ENCODE data around the gene TACR2. TPM values are rescaled to one million over a fixed set of nuclear protein-coding genes. Genes with fewer than 3 reads are reported as not detected.

The TACR2 gene
- 0.05 TPM in 1 of 2 replicates, not detected in the other for total RNA-seq

DNA sequence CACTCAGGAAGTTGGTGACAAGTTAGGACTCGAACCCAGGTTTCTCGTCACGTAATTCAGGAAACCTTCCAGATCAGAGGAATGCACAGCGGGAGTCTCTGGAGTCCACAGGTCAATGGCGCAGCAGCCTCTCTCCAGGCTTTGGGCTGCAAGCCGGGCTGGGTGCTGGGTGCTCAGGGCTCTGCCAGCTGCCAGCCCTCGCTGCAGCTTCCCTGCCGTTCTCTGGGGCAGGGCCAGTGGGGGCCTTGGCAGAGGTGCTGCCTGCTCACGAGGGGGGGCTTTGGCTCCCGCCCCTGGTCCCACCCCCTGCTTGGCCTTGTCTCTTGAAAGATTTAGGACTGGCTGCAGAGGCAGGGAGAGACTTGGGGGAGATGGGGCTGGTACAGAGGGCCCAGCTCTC, at the start of gene TACR2:
TACR2 (minus strand) TSS at position 224 of the 400 bp plus-strand sequence. CDS start 595 bp downstream, outside the sequence.
- no peak for DNase-seq (ENCODE audit: low read depth)

DNA sequence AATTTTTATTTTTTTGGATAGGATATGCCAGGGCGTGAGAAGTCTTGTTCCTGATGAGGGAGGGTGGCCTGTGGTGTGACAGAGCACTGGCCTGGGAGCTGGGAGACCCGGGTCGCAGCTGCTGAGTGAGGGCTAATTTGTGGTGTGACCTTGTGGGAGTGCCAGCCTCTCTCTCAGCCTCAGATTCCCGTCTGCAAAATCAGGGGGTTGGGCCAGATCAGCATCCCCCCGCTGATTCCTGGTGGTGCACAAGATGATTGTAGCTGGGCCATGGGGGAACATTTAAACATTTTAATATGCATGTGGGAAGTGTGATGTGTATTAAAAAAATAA, 49.4 kb upstream of the TACR2 start:
- DNase-seq (ENCODE audit: low read depth): no peak

DNA sequence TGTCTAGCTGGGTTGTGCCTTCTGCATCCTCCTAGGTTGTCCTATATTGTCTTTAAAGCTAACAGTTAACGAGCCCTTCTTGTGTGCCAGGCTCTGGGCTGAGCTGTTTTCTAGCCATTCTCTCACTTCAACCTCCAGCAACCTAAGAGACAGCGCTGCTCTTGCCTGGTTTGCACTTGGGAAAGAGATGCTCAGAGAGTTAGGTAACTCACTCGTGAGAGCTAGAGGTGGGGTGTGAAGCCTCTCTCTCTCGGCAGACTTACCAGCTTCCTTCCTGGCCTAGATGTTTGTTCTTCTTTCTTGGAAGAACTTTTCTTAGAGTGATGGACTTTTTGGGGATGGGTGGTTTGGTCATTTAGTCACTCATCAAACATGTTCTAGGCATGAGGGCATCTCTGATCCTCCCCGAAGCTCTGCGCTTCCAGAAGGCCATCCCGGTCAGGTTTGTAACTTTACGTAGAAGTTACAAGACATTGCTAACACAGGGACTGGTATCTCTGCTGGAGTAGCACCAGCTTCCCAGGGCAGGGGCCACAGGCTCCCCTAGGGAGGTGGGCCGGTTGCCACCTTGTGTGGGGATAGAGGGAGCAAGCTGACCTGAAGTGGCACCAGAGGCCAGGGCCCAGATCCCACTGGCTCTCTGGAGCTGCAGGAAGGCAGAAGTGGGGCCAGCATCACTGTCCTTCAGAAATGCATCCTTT, 48.9 kb upstream of the TACR2 start:
- DNase-seq (ENCODE audit: low read depth): no peak

DNA sequence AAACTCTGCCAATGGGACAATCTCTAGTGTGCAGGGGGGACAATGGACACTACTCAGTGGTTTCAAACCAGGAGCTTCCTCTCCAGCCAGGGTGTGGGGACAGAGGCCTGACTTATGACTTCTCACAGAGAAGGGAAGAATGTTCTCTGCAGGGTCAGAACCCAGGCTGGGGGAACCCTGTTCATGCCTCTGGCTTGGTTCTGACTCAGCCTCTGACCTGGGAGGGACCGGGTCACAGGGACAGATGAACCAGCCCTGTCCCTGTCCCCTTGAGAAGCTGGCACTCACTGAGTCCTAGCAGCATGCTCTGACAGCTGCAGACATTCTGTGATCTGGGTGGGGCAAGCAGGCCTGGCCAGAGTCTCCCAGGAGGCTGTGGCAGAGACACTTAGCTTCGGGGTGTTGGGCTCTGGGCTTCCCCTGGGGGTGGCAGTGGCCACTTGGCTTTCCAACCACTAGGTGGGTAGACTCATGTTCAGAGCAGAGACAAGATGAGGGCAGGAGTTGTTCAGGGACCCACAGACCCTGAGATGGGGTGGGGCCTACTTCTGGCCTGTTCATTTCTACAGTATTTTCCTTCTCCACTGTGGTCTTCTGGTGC, 48.2 kb upstream of the TACR2 start:
- no peak for DNase-seq (ENCODE audit: low read depth)

DNA sequence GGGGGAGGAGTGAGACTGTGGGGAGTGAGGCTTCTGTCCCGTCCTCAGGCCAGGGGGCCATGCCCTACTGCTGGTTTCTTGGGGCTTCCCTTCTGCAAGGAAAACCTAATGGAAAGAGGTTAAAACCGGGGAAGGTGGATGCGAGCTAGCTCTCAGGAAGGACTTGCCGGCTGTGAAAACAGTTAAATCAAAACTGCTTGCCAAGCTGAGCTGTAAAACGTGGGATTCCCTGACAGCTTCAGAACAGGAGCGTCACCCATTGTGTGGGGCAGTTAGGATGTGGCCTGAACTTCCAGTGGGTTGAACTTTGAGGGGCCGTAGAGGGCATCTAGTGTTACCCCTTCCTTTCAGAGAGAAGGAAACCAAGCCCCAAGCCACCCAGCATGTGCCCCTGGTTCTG, 47.7 kb upstream of the TACR2 start:
- no peak for DNase-seq (ENCODE audit: low read depth)

DNA sequence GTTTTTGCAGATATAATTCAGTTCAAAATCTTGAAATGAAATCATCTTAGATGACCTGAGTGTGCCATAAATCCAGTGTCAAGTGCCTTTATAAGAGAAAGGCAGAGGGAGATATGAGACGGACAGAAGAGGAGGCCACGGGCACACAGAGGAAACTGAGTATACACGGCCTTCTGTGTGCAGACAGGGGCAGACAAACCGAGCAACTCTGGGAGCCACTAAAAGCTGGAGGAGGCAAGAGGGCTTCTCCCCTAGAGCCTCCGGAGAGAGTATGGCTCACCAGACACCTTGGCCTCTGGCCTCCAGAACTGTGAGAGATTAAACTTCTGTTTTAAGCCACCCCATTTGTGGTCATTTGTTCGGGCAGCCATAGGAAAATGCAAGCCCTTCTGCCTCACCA, 47.2 kb upstream of the TACR2 start:
- no peak for DNase-seq (ENCODE audit: low read depth)

DNA sequence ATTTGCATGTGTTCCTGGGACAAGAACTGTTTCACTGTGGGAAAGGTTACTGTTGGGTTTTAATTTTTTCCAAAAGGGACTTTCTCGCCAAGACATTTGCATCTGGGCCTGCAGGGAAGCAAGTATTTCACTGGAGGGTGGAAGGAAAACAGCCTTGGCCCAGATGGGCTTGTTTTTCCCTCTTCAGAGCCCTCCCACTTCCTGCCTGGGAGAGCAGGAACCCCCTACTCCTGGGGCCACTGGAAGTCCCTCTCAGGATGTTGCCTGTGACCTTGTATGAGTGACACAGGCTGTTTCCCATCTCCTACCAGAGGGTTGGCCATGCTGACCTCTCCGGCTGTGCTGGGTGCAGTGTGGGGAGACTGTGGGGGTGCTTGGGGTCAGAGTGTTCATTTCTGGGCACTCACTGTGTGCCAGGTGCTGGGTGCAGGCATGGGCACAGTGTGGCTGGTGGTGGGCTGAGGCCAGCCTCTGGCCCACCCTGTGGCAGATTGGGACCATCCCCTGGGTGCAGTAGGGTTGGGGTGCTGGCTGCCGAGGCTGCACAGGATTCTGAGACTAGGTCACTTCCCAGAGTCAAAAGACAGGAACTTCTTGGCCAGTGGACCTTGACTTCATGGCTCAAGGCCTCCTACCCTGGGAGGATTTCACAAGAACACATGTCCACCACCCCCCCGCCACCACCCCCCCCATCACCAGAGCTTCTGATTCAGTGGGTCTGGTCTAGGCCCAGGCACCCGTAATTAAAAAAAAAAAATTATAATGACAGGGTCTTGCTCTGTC, 44.7 kb upstream of the TACR2 start:
- peak; percentile 75 for DNase-seq (ENCODE audit: low read depth)

DNA sequence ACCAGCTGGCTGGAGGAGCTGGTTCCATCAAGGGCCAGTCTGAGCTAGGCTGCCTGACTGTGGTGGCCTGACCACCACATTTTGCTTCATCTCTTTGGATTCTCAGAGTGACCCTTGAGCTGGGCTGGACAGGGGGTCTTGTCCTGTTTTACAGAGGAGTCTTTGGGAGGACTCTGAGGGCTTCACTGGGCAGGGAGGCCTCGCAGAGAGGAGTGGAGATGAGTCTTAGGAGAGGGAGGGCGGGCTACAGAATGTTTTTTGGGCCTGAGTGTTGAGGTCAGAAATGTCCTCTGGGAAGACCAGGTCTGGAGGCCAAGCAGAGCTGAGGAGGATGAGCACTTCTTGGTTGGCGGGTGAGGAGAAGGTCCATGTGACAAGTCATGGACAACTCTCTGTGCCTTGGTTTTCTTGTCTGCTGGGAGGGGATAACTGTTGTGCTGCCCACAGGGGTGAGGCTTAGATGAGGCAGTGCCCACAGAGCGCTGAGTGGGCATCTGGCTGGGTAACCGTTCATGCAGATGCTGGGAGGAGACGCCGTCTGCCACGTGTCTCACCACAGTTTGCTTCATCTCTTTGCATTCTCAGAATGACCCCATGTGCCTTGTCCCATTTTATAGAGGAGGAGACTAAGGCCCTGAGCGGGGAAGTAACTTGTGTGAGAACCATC, 44.0 kb upstream of the TACR2 start:
- DNase-seq (ENCODE audit: low read depth): no peak

DNA sequence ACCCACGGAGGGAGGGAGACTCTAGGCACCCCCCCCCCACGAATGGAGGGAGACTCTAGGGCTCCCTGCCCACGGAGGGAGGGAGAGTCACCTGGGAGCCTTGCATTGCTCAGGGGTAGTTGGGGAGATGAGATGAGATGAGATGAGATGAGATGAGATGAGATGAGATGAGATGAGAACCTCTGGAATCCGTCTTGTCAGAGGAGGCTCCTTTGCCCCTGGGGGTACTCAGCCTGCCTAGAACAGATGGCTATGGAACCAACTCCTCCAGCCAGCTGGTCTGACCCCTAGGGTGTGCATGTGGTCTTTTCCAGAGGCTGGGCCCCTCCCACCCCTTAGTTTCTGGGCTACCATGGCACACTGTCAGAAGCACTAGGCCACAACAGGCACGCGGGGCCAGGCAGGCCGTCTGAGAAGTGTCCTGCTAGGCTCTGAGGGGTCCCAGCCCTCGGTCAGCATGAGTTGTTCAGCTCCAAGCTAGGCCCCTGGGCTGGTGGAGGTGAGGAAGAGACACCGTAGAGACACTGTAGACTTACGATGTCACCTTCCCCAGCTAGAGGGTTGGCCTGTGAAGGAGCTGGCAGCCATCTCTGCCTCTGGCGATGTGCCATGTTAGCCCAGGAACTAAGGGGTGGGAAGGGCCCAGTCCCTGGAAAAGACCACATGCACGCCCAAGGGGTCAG, 43.3 kb upstream of the TACR2 start:
- DNase-seq (ENCODE audit: low read depth): no peak

DNA sequence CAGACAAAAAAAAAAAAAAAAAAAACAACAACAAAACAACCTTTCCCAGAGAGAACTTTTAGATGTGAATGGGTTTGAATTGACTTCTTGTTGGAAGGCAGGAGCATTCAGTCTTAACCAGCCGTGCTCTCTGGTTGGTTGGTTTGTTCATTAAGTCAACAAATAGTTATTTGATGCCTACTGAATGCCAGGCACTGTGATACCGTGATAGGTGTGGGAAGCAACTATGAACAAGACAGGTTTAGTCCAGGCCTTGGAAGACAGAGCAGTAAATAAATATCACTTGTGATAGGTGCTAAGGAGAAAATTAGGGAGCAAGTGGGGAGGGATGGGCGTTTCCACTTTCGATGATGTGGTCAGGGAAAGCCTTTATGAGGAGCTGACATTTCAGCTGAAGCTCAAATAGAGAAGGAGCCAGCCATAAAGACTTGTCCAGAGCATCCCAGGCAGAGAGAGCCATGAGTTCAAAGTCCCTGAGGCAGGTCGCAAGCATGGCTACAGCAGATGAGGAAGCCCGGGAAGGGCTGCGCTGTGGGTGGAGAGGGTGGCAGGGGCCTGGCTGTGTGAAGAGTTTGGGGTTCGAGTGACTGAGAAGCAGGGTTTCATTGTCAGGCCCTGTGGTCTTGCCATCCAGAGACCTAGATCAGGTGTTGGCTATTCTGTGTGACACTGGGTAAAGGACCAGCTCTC, 42.5 kb upstream of the TACR2 start:
- DNase-seq (ENCODE audit: low read depth): no peak

DNA sequence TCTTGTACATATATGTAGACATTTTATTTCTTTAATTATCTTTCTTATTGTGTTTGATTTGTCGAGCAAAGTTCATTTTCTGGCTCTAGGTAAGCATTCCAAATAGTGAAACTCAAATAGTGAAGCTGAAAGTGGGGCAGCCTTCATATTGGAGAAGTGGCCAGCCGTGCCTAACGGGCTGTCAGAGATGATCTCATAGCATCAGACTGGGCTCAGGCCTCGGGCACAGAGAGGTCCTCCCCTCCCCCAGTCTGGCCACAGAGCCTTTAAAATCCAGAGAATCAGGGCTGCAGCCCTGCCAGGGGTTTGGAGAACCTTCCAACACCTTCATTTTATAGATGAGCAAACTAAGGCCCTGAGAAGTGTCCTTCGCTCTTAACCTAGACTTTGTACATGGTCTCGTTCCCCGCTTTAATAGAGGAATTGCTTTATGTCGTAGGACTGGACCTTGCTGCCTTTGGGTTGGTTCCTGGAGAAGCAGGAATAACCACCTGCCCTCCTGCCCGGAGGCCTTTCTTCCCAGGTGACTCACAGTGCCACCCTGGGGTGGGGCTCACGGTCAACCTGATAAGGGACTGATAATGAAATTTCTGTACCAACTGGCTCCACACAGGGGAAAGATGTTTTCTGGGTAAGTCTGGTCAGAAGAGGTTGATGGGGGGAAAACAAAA, 41.8 kb upstream of the TACR2 start:
- peak; percentile 54 for DNase-seq (ENCODE audit: low read depth)

DNA sequence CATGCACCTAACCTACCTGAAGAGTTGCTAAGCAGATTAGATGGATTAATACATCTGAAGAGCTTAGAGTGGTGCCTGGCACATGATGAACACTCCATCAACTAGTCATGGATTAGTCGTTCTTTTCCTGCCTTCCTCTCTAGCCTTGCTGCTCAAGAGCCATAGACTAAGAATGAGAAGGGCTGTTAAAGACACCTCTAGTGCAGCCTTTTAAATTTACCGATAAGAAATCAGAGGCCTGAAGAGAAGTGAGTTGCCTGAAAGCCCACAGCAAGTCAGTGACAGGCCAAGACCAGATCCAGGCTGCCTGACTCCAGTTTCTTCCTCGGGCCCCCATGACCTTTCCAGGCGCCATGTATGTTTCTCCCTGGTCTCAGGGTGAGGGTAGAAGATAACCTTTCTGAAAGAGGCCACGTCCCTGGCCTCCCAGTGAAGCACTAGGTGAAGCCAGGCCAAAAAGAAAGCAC, 41.1 kb upstream of the TACR2 start:
- DNase-seq (ENCODE audit: low read depth): no peak

DNA sequence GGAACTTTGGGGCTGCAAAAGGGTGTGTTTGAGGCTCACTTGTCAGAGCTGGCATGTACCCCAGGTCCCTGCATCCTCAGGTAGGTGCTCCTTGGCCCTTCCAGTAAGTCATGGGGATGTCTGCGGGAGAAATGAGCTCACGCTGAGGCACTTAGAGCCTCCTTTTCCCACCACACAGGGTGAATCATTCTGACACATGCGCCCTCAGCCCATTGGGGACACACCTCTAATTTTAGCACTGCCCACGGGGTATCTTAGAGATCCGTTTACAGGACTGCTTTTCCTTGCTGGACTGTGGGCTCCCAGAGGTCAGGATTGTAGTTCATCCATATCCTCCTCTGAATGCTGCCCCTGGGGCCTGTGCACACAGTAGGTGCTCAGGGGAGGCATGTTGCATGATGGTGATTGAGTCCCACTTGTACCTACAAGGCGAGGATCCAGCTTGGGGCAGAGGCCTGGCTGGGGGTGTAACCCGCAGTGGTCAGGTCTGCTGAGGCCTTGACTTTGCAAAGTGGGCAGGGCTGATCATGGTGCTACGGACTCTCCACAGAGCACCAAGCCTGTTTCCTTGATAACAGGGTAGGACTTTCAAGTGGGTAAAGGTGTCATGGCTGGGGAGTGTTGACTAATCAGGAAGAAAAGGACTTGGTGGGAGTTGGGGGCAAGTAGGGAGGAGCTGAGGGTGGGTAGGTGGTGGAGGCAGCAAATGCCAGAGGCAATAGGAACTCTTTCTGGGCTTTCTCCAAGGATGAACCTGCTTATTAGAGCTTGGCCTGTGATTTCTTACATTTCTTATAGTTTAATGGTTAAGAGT, 40.4 kb upstream of the TACR2 start:
- no peak for DNase-seq (ENCODE audit: low read depth)

DNA sequence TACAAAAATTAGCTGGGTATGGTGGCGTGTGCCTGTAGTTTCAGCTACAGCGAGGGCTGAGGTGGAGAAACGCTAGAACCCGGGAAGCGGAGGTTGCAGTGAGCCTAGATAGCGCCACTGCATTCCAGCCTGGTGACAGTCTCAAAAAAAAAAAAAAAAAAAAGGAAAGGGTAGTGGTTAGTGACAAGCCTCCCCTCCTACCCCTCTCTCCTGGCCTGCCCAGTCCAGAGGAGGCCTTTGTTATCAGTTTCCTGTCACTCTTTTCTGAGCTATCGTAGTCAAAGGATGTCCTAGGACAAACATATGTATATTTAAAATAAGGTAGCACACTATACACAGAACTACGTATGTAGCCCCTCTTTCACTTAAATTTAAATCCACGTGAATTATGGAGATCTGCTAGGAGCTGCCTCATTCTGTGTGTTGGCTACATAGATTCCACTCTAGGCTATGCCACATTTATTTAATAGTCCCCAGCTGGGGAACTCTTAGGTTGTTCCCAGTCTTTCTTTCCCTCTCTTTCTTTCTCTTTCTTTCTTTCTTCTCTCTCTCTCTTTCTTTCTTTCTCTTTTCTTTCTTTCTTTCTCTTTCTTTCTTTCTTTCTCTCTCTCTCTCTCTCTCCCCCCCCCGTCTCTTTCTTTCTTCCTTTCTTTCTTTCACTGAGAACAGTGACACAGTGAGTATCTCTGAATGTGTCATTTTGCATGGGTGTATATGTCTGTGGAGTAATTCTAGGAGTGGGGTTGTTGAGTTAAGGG, 38.5 kb upstream of the TACR2 start:
- no peak for DNase-seq (ENCODE audit: low read depth)

DNA sequence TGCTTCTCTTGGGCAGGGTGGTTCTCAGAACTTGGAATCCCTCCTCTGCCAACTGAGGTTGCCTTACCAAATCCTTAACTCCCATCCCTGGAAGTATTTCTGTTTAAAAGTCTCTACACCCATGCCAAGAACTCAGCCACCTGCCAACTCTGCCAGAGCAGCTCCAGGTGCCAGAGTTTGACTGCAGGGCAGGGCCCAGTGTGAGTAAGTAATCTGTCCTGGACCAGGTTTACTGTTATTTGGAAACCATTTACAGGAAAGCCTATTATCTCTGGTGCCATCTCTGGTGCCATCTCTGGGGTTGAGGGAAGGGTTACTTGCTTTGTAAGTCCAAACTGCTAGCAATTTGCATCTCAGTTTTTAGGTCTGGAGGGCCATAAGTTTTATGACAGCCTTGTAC, 37.1 kb upstream of the TACR2 start:
- no peak for DNase-seq (ENCODE audit: low read depth)

DNA sequence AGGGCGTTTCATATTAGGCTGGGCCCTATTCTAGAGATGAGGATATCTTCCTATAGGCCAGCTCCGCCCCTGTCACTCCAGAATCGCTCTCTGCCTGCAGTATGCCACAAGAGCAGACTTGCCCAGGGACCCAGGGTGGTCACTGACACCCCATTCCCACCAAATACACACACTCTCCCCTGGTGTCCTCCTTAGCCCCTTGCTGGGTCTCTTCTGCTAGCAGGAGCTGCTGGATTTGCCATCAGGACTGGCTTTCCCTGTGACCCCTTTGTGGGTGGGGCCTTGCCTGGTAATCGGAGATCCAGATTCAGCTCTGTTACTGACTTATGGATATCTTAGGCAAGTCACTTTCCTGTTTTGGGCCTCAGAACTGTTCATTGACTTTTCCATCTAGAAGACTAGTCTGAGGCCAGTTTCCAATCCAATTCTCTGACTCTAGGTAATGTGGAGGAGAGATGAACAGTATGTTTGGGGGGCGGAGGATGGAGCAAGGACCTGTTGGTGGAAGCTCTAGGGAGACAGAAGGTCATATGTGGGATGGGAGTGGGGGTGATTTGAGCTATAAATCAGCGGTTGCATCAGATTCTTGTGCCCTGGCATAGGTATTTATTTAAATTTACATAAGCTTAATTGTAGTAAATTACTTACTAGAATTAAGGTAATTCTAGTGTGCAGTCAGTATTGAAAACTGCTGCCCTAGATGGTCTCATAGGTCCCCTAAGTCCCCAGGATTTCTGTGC, 36.1 kb upstream of the TACR2 start:
- no peak for DNase-seq (ENCODE audit: low read depth)

DNA sequence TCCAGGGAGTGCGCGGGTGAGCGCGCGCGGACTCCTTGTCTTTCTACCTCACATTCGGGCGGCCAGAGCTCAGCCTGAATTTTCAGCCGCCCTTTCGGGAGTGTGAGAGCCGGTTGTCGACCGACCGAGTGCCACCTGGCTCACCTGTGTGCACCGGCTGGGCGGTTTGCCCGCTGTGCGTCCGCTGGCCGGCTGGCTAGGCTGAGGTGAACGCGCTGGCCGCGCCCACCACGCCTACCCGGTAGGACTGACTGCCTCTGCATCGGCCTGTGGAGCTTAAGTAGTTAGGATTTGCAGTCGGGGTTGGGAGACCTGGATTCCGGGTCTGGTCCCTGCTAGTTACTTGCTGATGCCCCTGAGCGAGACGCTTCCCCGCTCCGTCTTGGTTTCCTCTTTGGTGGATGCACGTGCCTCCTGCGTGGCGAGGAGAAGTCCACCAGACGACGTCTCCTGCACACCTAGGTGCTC, 35.1 kb upstream of the TACR2 start:
- DNase-seq (ENCODE audit: low read depth): no peak

DNA sequence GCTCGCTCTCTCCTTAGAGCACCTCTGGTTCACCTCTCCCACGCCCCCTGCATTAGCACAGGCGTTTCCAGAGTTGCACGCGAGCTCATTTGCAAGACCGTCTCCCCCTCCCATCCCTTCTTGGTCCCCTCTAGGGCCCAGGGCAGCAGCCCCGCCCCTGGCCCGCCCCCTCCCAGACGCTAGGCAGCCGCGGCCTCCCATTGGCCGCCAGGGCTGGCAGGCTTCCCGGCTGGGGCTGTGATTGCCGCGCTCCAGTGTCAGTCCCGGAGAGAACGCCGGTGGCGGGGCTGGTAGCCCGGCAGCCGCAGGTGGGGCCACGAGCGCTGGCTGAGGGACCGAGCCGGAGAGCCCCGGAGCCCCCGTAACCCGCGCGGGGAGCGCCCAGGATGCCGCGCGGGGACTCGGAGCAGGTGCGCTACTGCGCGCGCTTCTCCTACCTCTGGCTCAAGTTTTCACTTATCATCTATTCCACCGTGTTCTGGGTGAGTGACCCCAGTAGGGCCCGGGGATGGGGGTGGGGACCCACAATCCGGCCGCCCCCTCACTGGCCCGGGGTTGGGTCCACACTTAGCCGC, 34.6 kb upstream of the TACR2 start, which contains the start of gene TSPAN15:
TSPAN15 (plus strand) TSS at position 257 of the 575 bp plus-strand sequence; CDS start at position 387, 130 bp downstream.
- DNase-seq (ENCODE audit: low read depth): peak; percentile 49
